Stimulated activated CD4-positive, alpha-beta T cell treated with anti-CD3 and anti-CD28 coated beads, TNF-alpha, amount 100 ng/mL, for 24 hours (primary cell): Measurements from ENCODE around the gene SP100.
"Not testable (repeated sequence)": the region's sequence is repeated elsewhere in the genome, so short reads cannot be mapped to it uniquely, and the experiment has no call there.

Experiments
- DNase-seq, 3 experiments: peaks; one replicate each; pipeline ENCODE4 v3.0.0-alpha.2; 2020; ENCODE audit warnings: low read depth in 3 of 3

The SP100 gene

GRCh38 chr2:230416061-230416721 lies at the start of gene SP100:
TSS of gene SP100 (plus strand) at chr2:230416201. CDS start at chr2:230416297, 96 bp downstream.
- DNase-seq: peak; percentile 48 to 76 (median 60)

- no peak for DNase-seq
These were observed 33.9 kb upstream of the SP100 start for GRCh38 chr2:230382108-230382507.

GRCh38 chr2:230383453-230383852 lies 32.5 kb upstream of the SP100 start:
- DNase-seq: no peak

GRCh38 chr2:230384986-230385385 lies 31.0 kb upstream of the SP100 start:
- no peak for DNase-seq

- no peak for DNase-seq
These were observed 21.7 kb upstream of the SP100 start for GRCh38 chr2:230394301-230394700.

GRCh38 chr2:230398698-230399097 lies 17.3 kb upstream of the SP100 start:
- DNase-seq: not testable (repeated sequence)

- DNase-seq: no peak
These were observed 16.0 kb upstream of the SP100 start for GRCh38 chr2:230400041-230400440.

GRCh38 chr2:230400454-230400853 lies 15.5 kb upstream of the SP100 start:
- no peak for DNase-seq

- not testable (repeated sequence) for DNase-seq
These were observed 15.0 kb upstream of the SP100 start for GRCh38 chr2:230401026-230401425.

- no peak for DNase-seq
These were observed 12.3 kb upstream of the SP100 start for GRCh38 chr2:230403746-230404145.

- no peak for DNase-seq
These were observed 10.2 kb upstream of the SP100 start for GRCh38 chr2:230405824-230406223.

- DNase-seq: no peak
These were observed 7.7 kb upstream of the SP100 start for GRCh38 chr2:230408244-230408842.

GRCh38 chr2:230409316-230409715 lies 6.7 kb upstream of the SP100 start:
- DNase-seq: not testable (repeated sequence)

- no peak for DNase-seq
These were observed 5.7 kb upstream of the SP100 start for GRCh38 chr2:230410263-230410662.

- no peak for DNase-seq
These were observed 5.0 kb upstream of the SP100 start for GRCh38 chr2:230410861-230411569.

GRCh38 chr2:230411570-230412370 lies 4.2 kb upstream of the SP100 start:
- peak in 2 of 3 experiments; percentile 36 to 48 for DNase-seq

GRCh38 chr2:230412371-230412711 lies 3.7 kb upstream of the SP100 start:
- DNase-seq: no peak

GRCh38 chr2:230412846-230413245 lies 3.2 kb upstream of the SP100 start:
- DNase-seq: no peak

- DNase-seq: no peak
These were observed 2.5 kb upstream of the SP100 start for GRCh38 chr2:230413479-230413878.

- no peak for DNase-seq
These were observed 1.7 kb upstream of the SP100 start for GRCh38 chr2:230414302-230414701.

GRCh38 chr2:230417436-230417835 lies 1.4 kb downstream of the SP100 start:
- DNase-seq: no peak

- no peak for DNase-seq
These were observed 2.5 kb downstream of the SP100 start for GRCh38 chr2:230418341-230419016.
